ENCODE measurements around the gene TPP1.

Gene TPP1

GRCh38 chr11:6655020-6655789, 36.0 kb upstream of the TPP1 start:
- H3K4me3 ChIP-seq (ENCODE audit: low read depth, low read length), result no peak overlapping the region
- DNase-seq (ENCODE audit: low read depth), result no peak
- TF ChIP-seq CTCF (IDR thresholded peaks at IDR 0.05; ENCODE audit: low read depth, low read length) (no peak), POLR2A (IDR thresholded peaks at IDR 0.05; ENCODE audit: extremely low read depth, insufficient read length) (no peak), MYC (IDR thresholded peaks at IDR 0.05; ENCODE audit: low read depth, low read length) (no peak), MAX (IDR thresholded peaks at IDR 0.05; ENCODE audit: low read depth, low read length) (no peak)

- no peak overlapping the region for H3K4me3 ChIP-seq (ENCODE audit: low read depth, low read length)
- no peak for TF ChIP-seq MYC (IDR thresholded peaks at IDR 0.05; ENCODE audit: low read depth, low read length)
- no peak for TF ChIP-seq MAX (IDR thresholded peaks at IDR 0.05; ENCODE audit: low read depth, low read length)
- no peak for TF ChIP-seq CTCF (IDR thresholded peaks at IDR 0.05; ENCODE audit: low read depth, low read length)
- DNase-seq (ENCODE audit: low read depth), result no peak
Observed at GRCh38 chr11:6654281-6655019, 35.2 kb upstream of the TPP1 start.

GRCh38 chr11:6653656-6654055, 34.4 kb upstream of the TPP1 start:
- H3K4me3 ChIP-seq (ENCODE audit: low read depth, low read length), result no peak overlapping the region
- TF ChIP-seq CTCF (IDR thresholded peaks at IDR 0.05; ENCODE audit: low read depth, low read length), result no peak
- no peak for TF ChIP-seq MYC (IDR thresholded peaks at IDR 0.05; ENCODE audit: low read depth, low read length)
- TF ChIP-seq MAX (IDR thresholded peaks at IDR 0.05; ENCODE audit: low read depth, low read length), result no peak
- TF ChIP-seq POLR2A (IDR thresholded peaks at IDR 0.05; ENCODE audit: extremely low read depth, insufficient read length), result no peak
- no peak for DNase-seq (ENCODE audit: low read depth)

- TF ChIP-seq MAX (IDR thresholded peaks at IDR 0.05; ENCODE audit: low read depth, low read length) (no peak), POLR2A (IDR thresholded peaks at IDR 0.05; ENCODE audit: extremely low read depth, insufficient read length) (no peak), CTCF (IDR thresholded peaks at IDR 0.05; ENCODE audit: low read depth, low read length) (no peak), MYC (IDR thresholded peaks at IDR 0.05; ENCODE audit: low read depth, low read length) (no peak)
- peak; percentile 30 for DNase-seq (ENCODE audit: low read depth)
- no peak overlapping the region for H3K4me3 ChIP-seq (ENCODE audit: low read depth, low read length)
Observed at GRCh38 chr11:6653097-6653496, 33.9 kb upstream of the TPP1 start.

- TF ChIP-seq POLR2A (IDR thresholded peaks at IDR 0.05; ENCODE audit: extremely low read depth, insufficient read length) (no peak), CTCF (IDR thresholded peaks at IDR 0.05; ENCODE audit: low read depth, low read length) (no peak), MYC (IDR thresholded peaks at IDR 0.05; ENCODE audit: low read depth, low read length) (no peak), MAX (IDR thresholded peaks at IDR 0.05; ENCODE audit: low read depth, low read length) (no peak)
- DNase-seq (ENCODE audit: low read depth), result no peak
- no peak overlapping the region for H3K4me3 ChIP-seq (ENCODE audit: low read depth, low read length)
Observed at GRCh38 chr11:6652182-6652581, 33.0 kb upstream of the TPP1 start.

Data from NB4 (cell line).